ENCODE data around the gene DIP2A.

GRCh38 chr21:46553993-46554392, 95.3 kb downstream of the DIP2A start:
- TF ChIP-seq, protein P1, sequence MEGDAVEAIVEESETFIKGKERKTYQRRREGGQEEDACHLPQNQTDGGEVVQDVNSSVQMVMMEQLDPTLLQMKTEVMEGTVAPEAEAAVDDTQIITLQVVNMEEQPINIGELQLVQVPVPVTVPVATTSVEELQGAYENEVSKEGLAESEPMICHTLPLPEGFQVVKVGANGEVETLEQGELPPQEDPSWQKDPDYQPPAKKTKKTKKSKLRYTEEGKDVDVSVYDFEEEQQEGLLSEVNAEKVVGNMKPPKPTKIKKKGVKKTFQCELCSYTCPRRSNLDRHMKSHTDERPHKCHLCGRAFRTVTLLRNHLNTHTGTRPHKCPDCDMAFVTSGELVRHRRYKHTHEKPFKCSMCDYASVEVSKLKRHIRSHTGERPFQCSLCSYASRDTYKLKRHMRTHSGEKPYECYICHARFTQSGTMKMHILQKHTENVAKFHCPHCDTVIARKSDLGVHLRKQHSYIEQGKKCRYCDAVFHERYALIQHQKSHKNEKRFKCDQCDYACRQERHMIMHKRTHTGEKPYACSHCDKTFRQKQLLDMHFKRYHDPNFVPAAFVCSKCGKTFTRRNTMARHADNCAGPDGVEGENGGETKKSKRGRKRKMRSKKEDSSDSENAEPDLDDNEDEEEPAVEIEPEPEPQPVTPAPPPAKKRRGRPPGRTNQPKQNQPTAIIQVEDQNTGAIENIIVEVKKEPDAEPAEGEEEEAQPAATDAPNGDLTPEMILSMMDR (IDR thresholded peaks at IDR 0.05): no peak
- TF ChIP-seq POLR2A (IDR thresholded peaks at IDR 0.05): no peak

Data from suprapubic skin (tissue), 3 donors.